K562 (cell line): ENCODE results near the gene PRSS21. TPM values are rescaled to one million over a fixed set of nuclear protein-coding genes. Genes with fewer than 3 reads are reported as not detected.
A peak's percentile ranks its signal among the peaks of the same experiment; 100 is the strongest.

ENCODE experiments used
- CXXC5 ChIP-seq: fragments of 250-450 bp; sonication (Bioruptor Pico); IDR thresholded peaks from 2 replicates; pipeline ENCODE4 v1.8.0; 2022; ENCODE audit warnings: inconsistent platforms, mild to moderate bottlenecking, moderate library complexity
- DMBX1 ChIP-seq: fragments of 250-450 bp; sonication (Bioruptor Pico); IDR thresholded peaks from 2 replicates; pipeline ENCODE4 v1.8.0; 2022; ENCODE audit warnings: inconsistent platforms, mild to moderate bottlenecking, moderate library complexity, borderline replicate concordance
- GABPA ChIP-seq: fragments of 200-800 bp; sonication (Bioruptor generic); conservative IDR thresholded peaks from 2 replicates; pipeline ENCODE4 v1.6.1; 2016; ENCODE audit warnings: low read depth, missing genetic modification characterization, missing compliant biosample characterization
- NRF1 ChIP-seq, 2 experiments: fragments of 450-650 bp; IDR thresholded peaks in 1 of 2; conservative IDR thresholded peaks in 1 of 2; 2 replicates each; pipeline ENCODE4 v1.6.1; 2014; ENCODE audit warnings: mild to moderate bottlenecking in 2 of 2
- SUPT5H ChIP-seq: fragments of 450-650 bp; IDR thresholded peaks from 2 replicates; pipeline ENCODE4 v1.6.1; 2016
- TAF1 ChIP-seq: IDR thresholded peaks from 2 replicates; pipeline ENCODE4 v1.6.1; 2011; ENCODE audit warnings: mild to moderate bottlenecking, low read length, moderate library complexity; ENCODE audit not compliant: insufficient read depth, control insufficient read depth, severe bottlenecking; ENCODE audit errors: extremely low read depth
- ZNF589 ChIP-seq: fragments of 200-800 bp; sonication (Bioruptor generic); IDR thresholded peaks from 2 replicates; pipeline ENCODE4 v1.6.1; 2016; ENCODE audit warnings: low read depth, missing genetic modification characterization, missing compliant biosample characterization
- polyA plus RNA-seq, 8 experiments: library from polyadenylated mRNA; depleted of rRNA in 4 of 8; stranded (reverse) in 5 of 8; unstranded in 3 of 8; fragments of >200 nt; fragmentation: Nextera tagmentation in 2 of 8; fragmentation: Illumina TruSeq in 1 of 8; extraction: Ambion mirVana in 2 of 8; extraction: Trizol in 1 of 8; gene quantifications; 2 replicates each; pipeline versions ENCODE4 v1.2.1 to v1.2.3, GENCODE V29; 2011 to 2014; ENCODE audit warnings: inconsistent platforms in 1 of 8, missing spikeins in 1 of 8
- total RNA-seq, 7 experiments: library from RNA; depleted of rRNA in 6 of 7; stranded (reverse); fragments of >200 nt in 6 of 7; fragmentation: Illumina TruSeq in 2 of 7; extraction: Trizol in 2 of 7; gene quantifications; 2 replicates each; pipeline versions ENCODE4 v1.2.1 to v1.2.3, GENCODE V29; 2011 to 2021; ENCODE audit warnings: low replicate concordance in 1 of 7
- TF ChIP-seq, protein P1 (sequence below): fragments of 250-450 bp; sonication (Bioruptor Pico); IDR thresholded peaks from 2 replicates; pipeline ENCODE4 v1.4.0; 2020
- TF ChIP-seq, protein P2 (sequence below): fragments of 200-800 bp; sonication (Bioruptor generic); IDR thresholded peaks from 2 replicates; pipeline ENCODE4 v1.6.1; 2017; ENCODE audit warnings: missing genetic modification characterization, missing compliant biosample characterization
- TF ChIP-seq, protein P3 (sequence below), 2 experiments: fragments of 450-650 bp; conservative IDR thresholded peaks; 2 replicates each; pipeline ENCODE4 v1.6.1; 2017; ENCODE audit warnings: mild to moderate bottlenecking in 2 of 2, moderate library complexity in 2 of 2
- TF ChIP-seq, protein P4 (sequence below): fragments of 450-650 bp; conservative IDR thresholded peaks from 2 replicates; pipeline ENCODE4 v1.6.1; 2016; ENCODE audit warnings: missing genetic modification characterization, low read depth, mild to moderate bottlenecking, control low read depth, missing compliant biosample characterization

PRSS21 gene
- total and polyA plus RNA-seq, 9 of the 15 experiments (the other 6 are each of a cell fraction or from before 2014, with no cell fraction given) = 12.1 to 121 (median 61.3) TPM

DNA sequence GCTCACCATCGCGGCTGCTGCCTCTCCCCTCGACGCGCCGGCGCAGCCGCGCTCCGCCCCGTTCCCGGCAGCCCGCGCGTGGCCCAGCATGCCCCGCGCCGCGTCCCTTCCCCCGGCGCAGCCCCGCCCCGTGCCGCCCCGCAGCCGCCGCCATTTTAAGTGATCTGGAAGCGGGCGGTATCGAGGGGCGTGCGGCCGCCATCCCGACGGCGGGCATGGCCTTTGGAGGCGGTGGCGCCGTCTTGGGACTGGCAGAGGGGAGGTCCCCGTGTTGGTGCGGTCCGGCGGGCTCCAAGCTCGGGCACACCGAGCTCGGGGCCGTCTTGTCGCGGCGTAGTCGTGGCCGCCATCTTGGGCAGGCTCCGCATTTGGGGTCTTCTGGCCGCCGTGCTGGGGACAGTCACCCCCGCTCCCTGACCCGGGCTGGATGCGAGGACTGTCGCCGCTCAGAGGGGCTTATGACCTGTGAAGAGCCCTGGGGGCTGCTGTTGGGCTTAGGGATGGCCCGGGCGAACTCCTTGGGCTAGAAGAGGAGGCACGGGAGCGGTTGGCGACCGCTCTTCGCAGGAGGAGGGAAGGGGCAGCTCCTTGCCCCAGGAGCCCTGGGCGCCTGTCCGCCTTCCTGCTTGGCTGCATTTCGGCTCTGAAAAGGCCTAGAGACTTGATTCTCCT, 39.7 kb upstream of the PRSS21 start, which contains the start of gene ELOB (continued):
- TF ChIP-seq, protein P1, sequence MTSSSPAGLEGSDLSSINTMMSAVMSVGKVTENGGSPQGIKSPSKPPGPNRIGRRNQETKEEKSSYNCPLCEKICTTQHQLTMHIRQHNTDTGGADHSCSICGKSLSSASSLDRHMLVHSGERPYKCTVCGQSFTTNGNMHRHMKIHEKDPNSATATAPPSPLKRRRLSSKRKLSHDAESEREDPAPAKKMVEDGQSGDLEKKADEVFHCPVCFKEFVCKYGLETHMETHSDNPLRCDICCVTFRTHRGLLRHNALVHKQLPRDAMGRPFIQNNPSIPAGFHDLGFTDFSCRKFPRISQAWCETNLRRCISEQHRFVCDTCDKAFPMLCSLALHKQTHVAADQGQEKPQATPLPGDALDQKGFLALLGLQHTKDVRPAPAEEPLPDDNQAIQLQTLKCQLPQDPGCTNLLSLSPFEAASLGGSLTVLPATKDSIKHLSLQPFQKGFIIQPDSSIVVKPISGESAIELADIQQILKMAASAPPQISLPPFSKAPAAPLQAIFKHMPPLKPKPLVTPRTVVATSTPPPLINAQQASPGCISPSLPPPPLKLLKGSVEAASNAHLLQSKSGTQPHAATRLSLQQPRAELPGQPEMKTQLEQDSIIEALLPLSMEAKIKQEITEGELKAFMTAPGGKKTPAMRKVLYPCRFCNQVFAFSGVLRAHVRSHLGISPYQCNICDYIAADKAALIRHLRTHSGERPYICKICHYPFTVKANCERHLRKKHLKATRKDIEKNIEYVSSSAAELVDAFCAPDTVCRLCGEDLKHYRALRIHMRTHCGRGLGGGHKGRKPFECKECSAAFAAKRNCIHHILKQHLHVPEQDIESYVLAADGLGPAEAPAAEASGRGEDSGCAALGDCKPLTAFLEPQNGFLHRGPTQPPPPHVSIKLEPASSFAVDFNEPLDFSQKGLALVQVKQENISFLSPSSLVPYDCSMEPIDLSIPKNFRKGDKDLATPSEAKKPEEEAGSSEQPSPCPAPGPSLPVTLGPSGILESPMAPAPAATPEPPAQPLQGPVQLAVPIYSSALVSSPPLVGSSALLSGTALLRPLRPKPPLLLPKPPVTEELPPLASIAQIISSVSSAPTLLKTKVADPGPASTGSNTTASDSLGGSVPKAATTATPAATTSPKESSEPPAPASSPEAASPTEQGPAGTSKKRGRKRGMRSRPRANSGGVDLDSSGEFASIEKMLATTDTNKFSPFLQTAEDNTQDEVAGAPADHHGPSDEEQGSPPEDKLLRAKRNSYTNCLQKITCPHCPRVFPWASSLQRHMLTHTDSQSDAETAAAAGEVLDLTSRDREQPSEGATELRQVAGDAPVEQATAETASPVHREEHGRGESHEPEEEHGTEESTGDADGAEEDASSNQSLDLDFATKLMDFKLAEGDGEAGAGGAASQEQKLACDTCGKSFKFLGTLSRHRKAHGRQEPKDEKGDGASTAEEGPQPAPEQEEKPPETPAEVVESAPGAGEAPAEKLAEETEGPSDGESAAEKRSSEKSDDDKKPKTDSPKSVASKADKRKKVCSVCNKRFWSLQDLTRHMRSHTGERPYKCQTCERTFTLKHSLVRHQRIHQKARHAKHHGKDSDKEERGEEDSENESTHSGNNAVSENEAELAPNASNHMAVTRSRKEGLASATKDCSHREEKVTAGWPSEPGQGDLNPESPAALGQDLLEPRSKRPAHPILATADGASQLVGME (CRISPR knock-in tag) = peak; percentile 52; the same call in 1 of the 2 replicates
- TF ChIP-seq, protein P2, sequence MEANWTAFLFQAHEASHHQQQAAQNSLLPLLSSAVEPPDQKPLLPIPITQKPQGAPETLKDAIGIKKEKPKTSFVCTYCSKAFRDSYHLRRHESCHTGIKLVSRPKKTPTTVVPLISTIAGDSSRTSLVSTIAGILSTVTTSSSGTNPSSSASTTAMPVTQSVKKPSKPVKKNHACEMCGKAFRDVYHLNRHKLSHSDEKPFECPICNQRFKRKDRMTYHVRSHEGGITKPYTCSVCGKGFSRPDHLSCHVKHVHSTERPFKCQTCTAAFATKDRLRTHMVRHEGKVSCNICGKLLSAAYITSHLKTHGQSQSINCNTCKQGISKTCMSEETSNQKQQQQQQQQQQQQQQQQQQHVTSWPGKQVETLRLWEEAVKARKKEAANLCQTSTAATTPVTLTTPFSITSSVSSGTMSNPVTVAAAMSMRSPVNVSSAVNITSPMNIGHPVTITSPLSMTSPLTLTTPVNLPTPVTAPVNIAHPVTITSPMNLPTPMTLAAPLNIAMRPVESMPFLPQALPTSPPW = peak; percentile 92
- TF ChIP-seq DMBX1 (CRISPR knock-in tag) = 0 out of 2 replicates have a peak, but pooled peaks have one; percentile 46
- TF ChIP-seq, protein P3, sequence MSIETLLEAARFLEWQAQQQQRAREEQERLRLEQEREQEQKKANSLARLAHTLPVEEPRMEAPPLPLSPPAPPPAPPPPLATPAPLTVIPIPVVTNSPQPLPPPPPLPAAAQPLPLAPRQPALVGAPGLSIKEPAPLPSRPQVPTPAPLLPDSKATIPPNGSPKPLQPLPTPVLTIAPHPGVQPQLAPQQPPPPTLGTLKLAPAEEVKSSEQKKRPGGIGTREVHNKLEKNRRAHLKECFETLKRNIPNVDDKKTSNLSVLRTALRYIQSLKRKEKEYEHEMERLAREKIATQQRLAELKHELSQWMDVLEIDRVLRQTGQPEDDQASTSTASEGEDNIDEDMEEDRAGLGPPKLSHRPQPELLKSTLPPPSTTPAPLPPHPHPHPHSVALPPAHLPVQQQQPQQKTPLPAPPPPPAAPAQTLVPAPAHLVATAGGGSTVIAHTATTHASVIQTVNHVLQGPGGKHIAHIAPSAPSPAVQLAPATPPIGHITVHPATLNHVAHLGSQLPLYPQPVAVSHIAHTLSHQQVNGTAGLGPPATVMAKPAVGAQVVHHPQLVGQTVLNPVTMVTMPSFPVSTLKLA (conservative IDR thresholded peaks at IDR 0.05) = peak in 1 of 2 experiments; percentile 35; a peak in 2 of 4 replicates
- TF ChIP-seq GABPA (tag) = peak; percentile 24; the same call in 1 of the 2 replicates
- TF ChIP-seq ZNF589 (CRISPR knock-in tag) = peak; percentile 87
- TF ChIP-seq CXXC5 (CRISPR knock-in tag) = peak; percentile 83
- TF ChIP-seq NRF1 (conservative IDR thresholded peaks at IDR 0.05 in 1 of 2, IDR thresholded peaks at IDR 0.05 in 1 of 2) = peak; percentile 66 to 79
- TF ChIP-seq SUPT5H = peak; percentile 90
- TF ChIP-seq, protein P4, sequence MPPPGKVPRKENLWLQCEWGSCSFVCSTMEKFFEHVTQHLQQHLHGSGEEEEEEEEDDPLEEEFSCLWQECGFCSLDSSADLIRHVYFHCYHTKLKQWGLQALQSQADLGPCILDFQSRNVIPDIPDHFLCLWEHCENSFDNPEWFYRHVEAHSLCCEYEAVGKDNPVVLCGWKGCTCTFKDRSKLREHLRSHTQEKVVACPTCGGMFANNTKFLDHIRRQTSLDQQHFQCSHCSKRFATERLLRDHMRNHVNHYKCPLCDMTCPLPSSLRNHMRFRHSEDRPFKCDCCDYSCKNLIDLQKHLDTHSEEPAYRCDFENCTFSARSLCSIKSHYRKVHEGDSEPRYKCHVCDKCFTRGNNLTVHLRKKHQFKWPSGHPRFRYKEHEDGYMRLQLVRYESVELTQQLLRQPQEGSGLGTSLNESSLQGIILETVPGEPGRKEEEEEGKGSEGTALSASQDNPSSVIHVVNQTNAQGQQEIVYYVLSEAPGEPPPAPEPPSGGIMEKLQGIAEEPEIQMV = no peak
- peak; percentile 93 for TF ChIP-seq TAF1
